H9 (cell line): Measurements from ENCODE around the gene DIP2C. TPM values are rescaled to one million over a fixed set of nuclear protein-coding genes. Genes with fewer than 3 reads are reported as not detected.

Experiments
- DNase-seq: peaks from one replicate; pipeline ENCODE4 v3.0.0-alpha.2; 2017
- H2AFZ ChIP-seq: one replicate; pipeline ENCODE4 v1.6.1; 2013; ENCODE audit warnings: mild to moderate bottlenecking, low read length, control low read depth, moderate library complexity
- H2AK5ac ChIP-seq: 2 replicates; pipeline ENCODE4 v1.6.1; 2013; ENCODE audit warnings: low read length, control low read depth, mixed read lengths; ENCODE audit not compliant: insufficient read length
- H2BK120ac ChIP-seq: one replicate; pipeline ENCODE4 v1.6.1; 2013; ENCODE audit warnings: low read depth, mild to moderate bottlenecking, low read length, control low read depth, inconsistent platforms; ENCODE audit not compliant: poor library complexity, severe bottlenecking
- H2BK12ac ChIP-seq: 2 replicates; pipeline ENCODE4 v1.6.1; 2013; ENCODE audit warnings: low read length, control low read depth, mixed read lengths, low read depth; ENCODE audit not compliant: insufficient read length
- H2BK15ac ChIP-seq: 2 replicates; pipeline ENCODE4 v1.6.1; 2013; ENCODE audit warnings: low read depth, low read length, control low read depth
- H2BK20ac ChIP-seq: one replicate; pipeline ENCODE4 v1.6.1; 2013; ENCODE audit warnings: low read depth, mild to moderate bottlenecking, low read length, control low read depth, inconsistent platforms; ENCODE audit not compliant: poor library complexity, severe bottlenecking
- H2BK5ac ChIP-seq: 2 replicates; pipeline ENCODE4 v1.6.1; 2013; ENCODE audit warnings: low read length, control low read depth, mixed read lengths; ENCODE audit not compliant: insufficient read length
- H3K14ac ChIP-seq: 2 replicates; pipeline ENCODE4 v1.6.1; 2013; ENCODE audit warnings: low read length, control low read depth; ENCODE audit not compliant: insufficient read depth
- H3K18ac ChIP-seq: 2 replicates; pipeline ENCODE4 v1.6.1; 2013; ENCODE audit warnings: low read depth, mild to moderate bottlenecking, mixed read lengths, low read length, control low read depth; ENCODE audit not compliant: insufficient read length
- H3K23ac ChIP-seq: 2 replicates; pipeline ENCODE4 v1.6.1; 2013; ENCODE audit warnings: low read length, control low read depth, mixed read lengths, low read depth; ENCODE audit not compliant: insufficient read length
- H3K23me2 ChIP-seq: 2 replicates; pipeline ENCODE4 v1.6.1; 2013; ENCODE audit warnings: low read depth, mild to moderate bottlenecking, mixed read lengths, low read length, control low read depth; ENCODE audit not compliant: insufficient read length, poor library complexity, severe bottlenecking
- H3K27ac ChIP-seq: 2 replicates; pipeline ENCODE4 v1.5.1; 2013; ENCODE audit warnings: low read length, control low read depth, mixed read lengths, low read depth; ENCODE audit not compliant: insufficient read length
- H3K27me3 ChIP-seq: 2 replicates; pipeline ENCODE4 v1.6.1; 2013; ENCODE audit warnings: low read length, control low read depth, inconsistent platforms; ENCODE audit not compliant: insufficient read depth
- H3K4ac ChIP-seq: 2 replicates; pipeline ENCODE4 v1.6.1; 2013; ENCODE audit warnings: low read depth, mild to moderate bottlenecking, control low read depth, inconsistent platforms, low read length, moderate library complexity
- H3K4me1 ChIP-seq: 2 replicates; pipeline ENCODE4 v1.6.1; 2013; ENCODE audit warnings: low read length, control low read depth, inconsistent platforms; ENCODE audit not compliant: insufficient read depth
- H3K4me2 ChIP-seq: 2 replicates; pipeline ENCODE4 v1.6.1; 2013; ENCODE audit warnings: low read length, control low read depth, mixed read lengths; ENCODE audit not compliant: insufficient read length, insufficient read depth
- H3K56ac ChIP-seq: 2 replicates; pipeline ENCODE4 v1.6.1; 2013; ENCODE audit warnings: low read depth, mild to moderate bottlenecking, mixed read lengths, low read length, control low read depth; ENCODE audit not compliant: insufficient read length
- H3K79me1 ChIP-seq: 2 replicates; pipeline ENCODE4 v1.6.1; 2013; ENCODE audit warnings: low read depth, mild to moderate bottlenecking, moderate library complexity, low read length, control low read depth, inconsistent platforms; ENCODE audit not compliant: insufficient read depth, poor library complexity, severe bottlenecking
- H3K79me2 ChIP-seq: 2 replicates; pipeline ENCODE4 v1.6.1; 2013; ENCODE audit warnings: low read length, control low read depth, inconsistent platforms; ENCODE audit not compliant: insufficient read depth
- H3K9ac ChIP-seq: 2 replicates; pipeline ENCODE4 v1.6.1; 2013; ENCODE audit warnings: low read length, control low read depth, mixed read lengths; ENCODE audit not compliant: insufficient read length; ENCODE audit errors: extremely low read depth
- H3K9me3 ChIP-seq: one replicate; pipeline ENCODE4 v1.6.1; 2013; ENCODE audit warnings: low read depth, low read length, inconsistent platforms; ENCODE audit not compliant: control insufficient read depth
- H3T11ph ChIP-seq: one replicate; pipeline ENCODE4 v1.6.1; 2013; ENCODE audit warnings: mild to moderate bottlenecking, low read length, control low read depth, inconsistent platforms
- H4K20me1 ChIP-seq: one replicate; pipeline ENCODE4 v1.6.1; 2013; ENCODE audit not compliant: control insufficient read depth, insufficient read length, insufficient read depth
- H4K5ac ChIP-seq: 2 replicates; pipeline ENCODE4 v1.6.1; 2013; ENCODE audit warnings: low read depth, mild to moderate bottlenecking, mixed read lengths, low read length, control low read depth; ENCODE audit not compliant: insufficient read length
- H4K8ac ChIP-seq: replicated peaks from 2 replicates; pipeline ENCODE4 v1.6.1; 2013; ENCODE audit warnings: low read length, control low read depth, mixed read lengths, low read depth; ENCODE audit not compliant: insufficient read length
- H4K91ac ChIP-seq: 2 replicates; pipeline ENCODE4 v1.6.1; 2013; ENCODE audit warnings: low read depth, mild to moderate bottlenecking, moderate library complexity, mixed read lengths, low read length, control low read depth; ENCODE audit not compliant: insufficient read length
- H3K27ac Mint-ChIP-seq, 3 experiments: 2 replicates in 2 of 3; 3 replicates in 1 of 3; pipeline ENCODE4 v1.8.0; 2020 to 2021; ENCODE audit warnings: mixed read lengths in 3 of 3, mild to moderate bottlenecking in 1 of 3, moderate library complexity in 1 of 3
- H3K27me3 Mint-ChIP-seq: 2 replicates; pipeline ENCODE4 v1.8.0; 2021; ENCODE audit warnings: low read depth, mild to moderate bottlenecking, moderate library complexity, mixed read lengths
- H3K36me3 Mint-ChIP-seq, 3 experiments: 2 replicates in 2 of 3; 3 replicates in 1 of 3; pipeline ENCODE4 v1.8.0; 2020 to 2021; ENCODE audit warnings: low read depth in 3 of 3, mixed read lengths in 3 of 3; ENCODE audit not compliant: insufficient read depth in 1 of 3
- H3K4me1 Mint-ChIP-seq, 2 experiments: 2 replicates each; pipeline ENCODE4 v1.8.0; 2020; ENCODE audit warnings: mixed read lengths in 2 of 2
- H3K4me3 Mint-ChIP-seq, 2 experiments: 2 replicates in 1 of 2; 3 replicates in 1 of 2; pipeline ENCODE4 v1.8.0; 2020 to 2021; ENCODE audit warnings: mild to moderate bottlenecking in 2 of 2, mixed read lengths in 2 of 2, moderate library complexity in 1 of 2
- H3K9me3 Mint-ChIP-seq, 2 experiments: 2 replicates in 1 of 2; 3 replicates in 1 of 2; pipeline ENCODE4 v1.8.0; 2020; ENCODE audit warnings: mild to moderate bottlenecking in 2 of 2, mixed read lengths in 2 of 2, moderate library complexity in 1 of 2
- WGBS: extraction: QIAGEN DNeasy Blood & Tissue Kit; methylation state at CpG from one replicate; pipeline ENCODE4 v1.1.7; 2013; ENCODE audit warnings: missing lambda C conversion rate, low lambda C conversion rate, mixed read lengths; ENCODE audit not compliant: insufficient read length; ENCODE audit errors: extremely low coverage; 5-methylcytosine and 5-hydroxymethylcytosine counted together
- total RNA-seq: library from RNA; stranded (reverse); gene quantifications from 2 replicates; pipeline ENCODE4 v1.2.1, GENCODE V29; 2021
- TF ChIP-seq, protein P1 (sequence below): fragments of 200-600 bp; sonication (generic); conservative IDR thresholded peaks from 3 replicates; pipeline ENCODE4 v1.8.0; 2021; ENCODE audit warnings: antibody characterized with exemption, mild to moderate bottlenecking

Gene DIP2C
- total RNA-seq, 1 experiment from 2014 or later: 7.9 TPM

DNA sequence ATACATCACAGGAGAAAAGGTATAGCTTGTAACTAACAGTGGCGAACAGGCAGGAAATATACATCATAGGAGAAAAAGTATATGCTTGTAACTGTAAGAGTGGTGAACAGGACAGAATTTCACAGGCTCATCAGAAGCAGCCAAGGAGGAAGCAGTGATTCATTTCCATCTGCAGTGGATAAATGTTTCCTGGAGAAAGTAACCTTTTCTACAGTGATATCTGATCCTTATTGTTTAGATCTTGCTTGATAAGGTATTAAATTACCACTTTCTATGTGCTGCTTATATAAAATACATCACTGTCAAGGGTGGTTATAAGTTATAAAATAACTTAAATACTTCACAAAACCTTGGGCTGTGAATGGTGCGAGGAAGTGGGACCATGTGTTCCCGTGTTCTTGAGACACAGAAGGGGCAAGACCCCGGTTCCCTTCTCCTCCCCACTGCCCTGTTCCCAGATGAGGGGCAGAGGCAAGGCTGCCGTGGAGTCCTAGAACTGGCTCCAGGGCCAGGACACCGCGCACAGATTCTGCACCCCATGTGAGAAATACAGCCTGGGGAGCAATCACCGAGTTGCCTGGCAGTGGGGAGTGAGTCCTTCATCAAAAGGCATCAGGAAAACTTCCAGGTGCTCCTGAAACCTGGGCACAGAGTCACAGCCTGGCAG lies 135.2 kb downstream of the DIP2C start:
- no peaks in the 10 kb centered on the region for H3K9me3 ChIP-seq
- no peak for DNase-seq
- no peak overlapping the region for H3T11ph ChIP-seq
- H2AFZ ChIP-seq: no peak overlapping the region
- no peak overlapping the region for H2BK120ac ChIP-seq
- Mint-ChIP-seq H3K4me3 (no peak overlapping the region), H3K36me3 (peaks cover 0 to 3% (median 0%) of the 10 kb centered on the region in 3 experiments; a peak in 2 of 7 replicates), H3K9me3 (no peaks in the 10 kb centered on the region; a peak in 1 of 5 replicates), H3K27me3 (peaks cover 2% of the 10 kb centered on the region; the same call in 1 of the 2 replicates), H3K27ac (no peak overlapping the region), H3K4me1 (peaks cover 32 to 33% of the 10 kb centered on the region in 2 experiments)
- no peaks in the 10 kb centered on the region for H3K79me1 ChIP-seq
- H2BK20ac ChIP-seq: no peak overlapping the region
- H2BK5ac ChIP-seq: no peak overlapping the region
- no peaks in the 10 kb centered on the region for H3K27me3 ChIP-seq
- TF ChIP-seq, protein P1, sequence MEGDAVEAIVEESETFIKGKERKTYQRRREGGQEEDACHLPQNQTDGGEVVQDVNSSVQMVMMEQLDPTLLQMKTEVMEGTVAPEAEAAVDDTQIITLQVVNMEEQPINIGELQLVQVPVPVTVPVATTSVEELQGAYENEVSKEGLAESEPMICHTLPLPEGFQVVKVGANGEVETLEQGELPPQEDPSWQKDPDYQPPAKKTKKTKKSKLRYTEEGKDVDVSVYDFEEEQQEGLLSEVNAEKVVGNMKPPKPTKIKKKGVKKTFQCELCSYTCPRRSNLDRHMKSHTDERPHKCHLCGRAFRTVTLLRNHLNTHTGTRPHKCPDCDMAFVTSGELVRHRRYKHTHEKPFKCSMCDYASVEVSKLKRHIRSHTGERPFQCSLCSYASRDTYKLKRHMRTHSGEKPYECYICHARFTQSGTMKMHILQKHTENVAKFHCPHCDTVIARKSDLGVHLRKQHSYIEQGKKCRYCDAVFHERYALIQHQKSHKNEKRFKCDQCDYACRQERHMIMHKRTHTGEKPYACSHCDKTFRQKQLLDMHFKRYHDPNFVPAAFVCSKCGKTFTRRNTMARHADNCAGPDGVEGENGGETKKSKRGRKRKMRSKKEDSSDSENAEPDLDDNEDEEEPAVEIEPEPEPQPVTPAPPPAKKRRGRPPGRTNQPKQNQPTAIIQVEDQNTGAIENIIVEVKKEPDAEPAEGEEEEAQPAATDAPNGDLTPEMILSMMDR: no peak
- H4K5ac ChIP-seq: no peak overlapping the region
- no peak overlapping the region for H2AK5ac ChIP-seq
- H4K91ac ChIP-seq: no peak overlapping the region
- H3K23me2 ChIP-seq: no peaks in the 10 kb centered on the region
- no peak overlapping the region for H4K8ac ChIP-seq
- H3K9ac ChIP-seq: no peak overlapping the region
- peak overlapping the region; percentile 34 for H3K18ac ChIP-seq
- H4K20me1 ChIP-seq: peaks cover 4% of the 10 kb centered on the region
- H3K14ac ChIP-seq: no peak overlapping the region; the same call in 1 of the 2 replicates
- no peak overlapping the region for H2BK12ac ChIP-seq
- no CpG with 5 or more reads among the region's 8 CpGs for WGBS
- H3K56ac ChIP-seq: no peak overlapping the region
- no peak overlapping the region for H3K23ac ChIP-seq
- H3K27ac ChIP-seq: no peak overlapping the region
- H3K4me1 ChIP-seq: peaks cover 11% of the 10 kb centered on the region; the same call in 1 of the 2 replicates
- peaks cover 1% of the 10 kb centered on the region; the same call in 1 of the 2 replicates for H3K79me2 ChIP-seq
- no peak overlapping the region for H3K4me2 ChIP-seq
- no peak overlapping the region for H3K4ac ChIP-seq
- no peak overlapping the region for H2BK15ac ChIP-seq
